ENCODE measurements around the gene HNRNPUL1. TPM values are rescaled to one million over a fixed set of nuclear protein-coding genes. Genes with fewer than 3 reads are reported as not detected.
A peak's percentile ranks its signal among the peaks of the same experiment; 100 is the strongest.

Gene HNRNPUL1
- total and polyA plus RNA-seq, 9 of the 15 experiments (the other 6 are each of a cell fraction or from before 2014, with no cell fraction given): 7.3 to 211 (median 85.0) TPM

DNA sequence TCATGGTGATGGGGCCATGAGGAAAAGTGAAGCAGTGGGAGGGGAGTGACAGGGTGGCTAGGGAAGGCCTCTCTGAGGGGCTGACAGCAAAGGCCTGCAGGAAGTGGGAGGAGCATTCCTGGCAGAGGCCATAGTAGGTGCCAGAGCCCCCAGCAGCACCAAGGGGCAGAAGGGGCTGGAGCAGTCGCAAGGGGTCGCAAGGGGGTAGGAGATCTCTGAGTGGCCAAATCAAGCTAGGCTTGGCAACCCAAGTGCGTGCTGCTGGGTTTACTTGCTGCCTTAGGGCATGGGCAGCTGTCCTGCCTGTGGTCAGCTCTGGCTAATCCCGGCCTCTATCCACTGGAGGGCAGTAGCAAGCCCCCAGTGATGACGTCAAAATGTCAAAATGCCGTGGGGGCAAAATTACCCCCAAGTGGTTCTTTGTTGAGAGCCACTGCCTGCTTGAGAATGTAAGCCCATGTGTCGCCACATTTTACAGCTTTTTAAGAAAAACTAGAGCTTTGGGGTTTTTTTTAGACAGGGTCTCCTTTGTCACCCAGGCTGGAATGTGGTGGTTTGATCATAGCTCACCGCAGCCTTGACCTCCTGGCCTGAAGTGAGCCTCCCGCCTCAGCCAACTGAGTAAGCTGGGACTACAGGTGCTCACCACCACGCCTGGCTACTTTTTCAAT, 57.6 kb downstream of the HNRNPUL1 start (continued):
- TF ChIP-seq, protein P1, sequence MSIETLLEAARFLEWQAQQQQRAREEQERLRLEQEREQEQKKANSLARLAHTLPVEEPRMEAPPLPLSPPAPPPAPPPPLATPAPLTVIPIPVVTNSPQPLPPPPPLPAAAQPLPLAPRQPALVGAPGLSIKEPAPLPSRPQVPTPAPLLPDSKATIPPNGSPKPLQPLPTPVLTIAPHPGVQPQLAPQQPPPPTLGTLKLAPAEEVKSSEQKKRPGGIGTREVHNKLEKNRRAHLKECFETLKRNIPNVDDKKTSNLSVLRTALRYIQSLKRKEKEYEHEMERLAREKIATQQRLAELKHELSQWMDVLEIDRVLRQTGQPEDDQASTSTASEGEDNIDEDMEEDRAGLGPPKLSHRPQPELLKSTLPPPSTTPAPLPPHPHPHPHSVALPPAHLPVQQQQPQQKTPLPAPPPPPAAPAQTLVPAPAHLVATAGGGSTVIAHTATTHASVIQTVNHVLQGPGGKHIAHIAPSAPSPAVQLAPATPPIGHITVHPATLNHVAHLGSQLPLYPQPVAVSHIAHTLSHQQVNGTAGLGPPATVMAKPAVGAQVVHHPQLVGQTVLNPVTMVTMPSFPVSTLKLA (conservative IDR thresholded peaks at IDR 0.05): peak in 1 of 2 experiments; percentile 45; a peak in 1 of 4 replicates
- TF ChIP-seq BACH1 (tag; IDR thresholded peaks at IDR 0.05) (0 out of 2 replicates have a peak, but pooled peaks have one; percentile 24), EP300 (IDR thresholded peaks at IDR 0.05; ENCODE audit: low read length) (no peak), RB1 (IDR thresholded peaks at IDR 0.05; ENCODE audit: low read depth) (peak; percentile 53; the same call in 1 of the 2 replicates), ZNF384 (IDR thresholded peaks at IDR 0.05; ENCODE audit: low read depth, low read length) (0 out of 2 replicates have a peak, but pooled peaks have one; percentile 6), RAD21 (CRISPR knock-in tag; conservative IDR thresholded peaks at IDR 0.05 in 1 of 2, IDR thresholded peaks at IDR 0.05 in 1 of 2) (peak; percentile 13 to 61; a peak in 3 of 4 replicates), SP1 (CRISPR knock-in tag; IDR thresholded peaks at IDR 0.05) (peak; percentile 53; the same call in 1 of the 2 replicates), PHB2 (IDR thresholded peaks at IDR 0.05; ENCODE audit: low read depth) (no peak), RFX1 (IDR thresholded peaks at IDR 0.05) (no peak), NCOR1 (IDR thresholded peaks at IDR 0.05) (no peak; the same call in 1 of the 2 replicates), SMC3 (conservative IDR thresholded peaks at IDR 0.05; ENCODE audit: insufficient read depth, low read depth, low read length) (peak; percentile 51), PHF20 (IDR thresholded peaks at IDR 0.05; ENCODE audit: partially characterized antibody) (no peak), ELF1 (tag; IDR thresholded peaks at IDR 0.05) (no peak), KLF1 (tag; IDR thresholded peaks at IDR 0.05) (no peak), GATA2 (CRISPR knock-in tag; IDR thresholded peaks at IDR 0.05) (no peak), TEAD1 (CRISPR knock-in tag; IDR thresholded peaks at IDR 0.05) (peak; percentile 93 to 100), GABPA (tag; conservative IDR thresholded peaks at IDR 0.05; ENCODE audit: low read depth) (no peak), ESRRA (IDR thresholded peaks at IDR 0.05; ENCODE audit: borderline replicate concordance, low read depth) (peak; percentile 52; the same call in 1 of the 2 replicates), POLR2A (conservative IDR thresholded peaks at IDR 0.05) (peak; percentile 23; the same call in 1 of the 2 replicates), ZFPM2 (CRISPR knock-in tag; IDR thresholded peaks at IDR 0.05) (no peak)
- TF ChIP-seq, protein P2, sequence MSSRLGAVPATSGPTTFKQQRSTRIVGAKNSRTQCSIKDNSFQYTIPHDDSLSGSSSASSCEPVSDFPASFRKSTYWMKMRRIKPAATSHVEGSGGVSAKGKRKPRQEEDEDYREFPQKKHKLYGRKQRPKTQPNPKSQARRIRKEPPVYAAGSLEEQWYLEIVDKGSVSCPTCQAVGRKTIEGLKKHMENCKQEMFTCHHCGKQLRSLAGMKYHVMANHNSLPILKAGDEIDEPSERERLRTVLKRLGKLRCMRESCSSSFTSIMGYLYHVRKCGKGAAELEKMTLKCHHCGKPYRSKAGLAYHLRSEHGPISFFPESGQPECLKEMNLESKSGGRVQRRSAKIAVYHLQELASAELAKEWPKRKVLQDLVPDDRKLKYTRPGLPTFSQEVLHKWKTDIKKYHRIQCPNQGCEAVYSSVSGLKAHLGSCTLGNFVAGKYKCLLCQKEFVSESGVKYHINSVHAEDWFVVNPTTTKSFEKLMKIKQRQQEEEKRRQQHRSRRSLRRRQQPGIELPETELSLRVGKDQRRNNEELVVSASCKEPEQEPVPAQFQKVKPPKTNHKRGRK (tag; IDR thresholded peaks at IDR 0.05): no peak
- TF ChIP-seq, protein P3, sequence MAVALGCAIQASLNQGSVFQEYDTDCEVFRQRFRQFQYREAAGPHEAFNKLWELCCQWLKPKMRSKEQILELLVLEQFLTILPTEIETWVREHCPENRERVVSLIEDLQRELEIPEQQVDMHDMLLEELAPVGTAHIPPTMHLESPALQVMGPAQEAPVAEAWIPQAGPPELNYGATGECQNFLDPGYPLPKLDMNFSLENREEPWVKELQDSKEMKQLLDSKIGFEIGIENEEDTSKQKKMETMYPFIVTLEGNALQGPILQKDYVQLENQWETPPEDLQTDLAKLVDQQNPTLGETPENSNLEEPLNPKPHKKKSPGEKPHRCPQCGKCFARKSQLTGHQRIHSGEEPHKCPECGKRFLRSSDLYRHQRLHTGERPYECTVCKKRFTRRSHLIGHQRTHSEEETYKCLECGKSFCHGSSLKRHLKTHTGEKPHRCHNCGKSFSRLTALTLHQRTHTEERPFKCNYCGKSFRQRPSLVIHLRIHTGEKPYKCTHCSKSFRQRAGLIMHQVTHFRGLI (CRISPR knock-in tag; IDR thresholded peaks at IDR 0.05): no peak
- TF ChIP-seq, protein P4, sequence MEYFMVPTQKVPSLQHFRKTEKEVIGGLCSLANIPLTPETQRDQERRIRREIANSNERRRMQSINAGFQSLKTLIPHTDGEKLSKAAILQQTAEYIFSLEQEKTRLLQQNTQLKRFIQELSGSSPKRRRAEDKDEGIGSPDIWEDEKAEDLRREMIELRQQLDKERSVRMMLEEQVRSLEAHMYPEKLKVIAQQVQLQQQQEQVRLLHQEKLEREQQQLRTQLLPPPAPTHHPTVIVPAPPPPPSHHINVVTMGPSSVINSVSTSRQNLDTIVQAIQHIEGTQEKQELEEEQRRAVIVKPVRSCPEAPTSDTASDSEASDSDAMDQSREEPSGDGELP (CRISPR knock-in tag; IDR thresholded peaks at IDR 0.05; ENCODE audit: borderline replicate concordance): peak; percentile 39

Measured in K562 (cell line).